HL-60 (cell line): ENCODE results near the gene ZSCAN12.
A peak's percentile ranks its signal among the peaks of the same experiment; 100 is the strongest.
"Not testable (repeated sequence)": the region's sequence is repeated elsewhere in the genome, so short reads cannot be mapped to it uniquely, and the experiment has no call there.

Experiments
- DNase-seq, 2 experiments: peaks; one replicate each; pipeline ENCODE4 v3.0.0-alpha.2; 2010 to 2020; ENCODE audit warnings: low read depth in 1 of 2, low spot score in 1 of 2
- H3K27ac ChIP-seq: fragments of 250-450 bp; sonication (Bioruptor Pico); replicated peaks from 2 replicates; pipeline ENCODE4 v1.5.1; 2020; ENCODE audit warnings: mild to moderate bottlenecking, moderate library complexity
- H3K27me3 ChIP-seq: fragments of 250-450 bp; sonication (Bioruptor Pico); 2 replicates; pipeline ENCODE4 v1.5.1; 2021; ENCODE audit warnings: mild to moderate bottlenecking, moderate library complexity; ENCODE audit not compliant: insufficient read depth, poor library complexity, severe bottlenecking
- H3K4me3 ChIP-seq: replicated peaks from 2 replicates; pipeline ENCODE4 v1.5.1; 2011; ENCODE audit warnings: mild to moderate bottlenecking, control low read depth, low read length; ENCODE audit not compliant: insufficient read depth
- GABPA ChIP-seq: IDR thresholded peaks from 2 replicates; pipeline ENCODE4 v1.6.1; 2012; ENCODE audit warnings: low read depth
- POLR2AphosphoS5 ChIP-seq: IDR thresholded peaks from 2 replicates; pipeline ENCODE4 v1.6.1; 2012; ENCODE audit warnings: low read depth
- SPI1 ChIP-seq: IDR thresholded peaks from 2 replicates; pipeline ENCODE4 v1.6.1; 2012; ENCODE audit warnings: low read depth, mild to moderate bottlenecking, borderline replicate concordance
- long read RNA-seq: library from polyadenylated mRNA; unstranded; transcript quantifications from one replicate; pipeline ENCODE4 v2.0.0, GENCODE V29; 2020
- TF ChIP-seq, protein P1 (sequence below): IDR thresholded peaks from one replicate; pipeline ENCODE4 v1.5.1; 2011; ENCODE audit warnings: low read length, control low read depth, inconsistent platforms; ENCODE audit not compliant: insufficient read depth
- TF ChIP-seq, protein P2 (sequence below): IDR thresholded peaks from 2 replicates; pipeline ENCODE4 v1.6.1; 2012; ENCODE audit warnings: low read depth; ENCODE audit not compliant: insufficient replicate concordance

The ZSCAN12 gene
- long read RNA-seq, partial matches to known transcripts, result 7 of 11 reads
- long read RNA-seq, other reads (novel, unspliced or antisense), result 3 of 11 reads

DNA sequence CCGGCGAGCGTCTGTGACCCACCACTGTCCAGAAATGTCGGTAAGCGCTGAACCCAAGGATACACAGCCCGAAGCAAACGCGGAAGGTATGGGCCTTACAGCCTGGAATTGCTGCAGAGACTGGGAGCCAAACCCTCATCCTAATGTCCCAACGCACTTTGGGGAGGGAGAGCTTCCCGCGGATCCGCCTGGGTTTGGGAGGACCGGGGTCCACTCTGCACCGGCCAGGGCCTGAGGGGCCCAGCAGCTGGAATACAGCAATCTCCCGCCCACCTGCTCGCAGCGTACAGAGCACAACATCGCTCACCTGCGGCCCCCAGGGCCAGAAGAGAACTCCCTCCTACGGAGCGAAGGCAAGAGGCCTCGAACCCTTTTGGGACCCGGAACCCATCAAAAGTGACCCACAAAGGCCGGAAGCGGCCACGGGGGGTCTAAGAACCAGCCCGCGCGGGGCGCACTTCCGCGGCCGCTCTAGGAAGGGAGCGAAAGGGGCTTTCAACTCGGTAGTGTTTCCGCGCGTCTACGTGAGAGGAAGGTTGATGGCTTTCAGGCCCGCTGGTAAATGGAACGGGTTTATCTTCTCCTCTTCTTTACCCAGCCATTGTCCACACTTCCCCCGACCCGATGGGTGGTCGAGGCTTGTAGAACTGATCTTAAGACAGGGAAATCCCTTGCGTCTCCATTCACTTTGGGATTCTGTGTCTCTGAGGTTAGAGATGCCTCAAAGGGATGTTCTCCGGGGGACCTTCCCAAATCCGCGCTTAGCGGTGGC, at the start of gene ZSCAN12:
ZSCAN12 (minus strand) TSS at position 398 of the 772 bp plus-strand sequence. CDS start 1,342 bp downstream, outside the sequence.
- peak; percentile 69 to 77 for DNase-seq
- peak within 1 kb of the TSS; percentile 70 for H3K4me3 ChIP-seq

DNA sequence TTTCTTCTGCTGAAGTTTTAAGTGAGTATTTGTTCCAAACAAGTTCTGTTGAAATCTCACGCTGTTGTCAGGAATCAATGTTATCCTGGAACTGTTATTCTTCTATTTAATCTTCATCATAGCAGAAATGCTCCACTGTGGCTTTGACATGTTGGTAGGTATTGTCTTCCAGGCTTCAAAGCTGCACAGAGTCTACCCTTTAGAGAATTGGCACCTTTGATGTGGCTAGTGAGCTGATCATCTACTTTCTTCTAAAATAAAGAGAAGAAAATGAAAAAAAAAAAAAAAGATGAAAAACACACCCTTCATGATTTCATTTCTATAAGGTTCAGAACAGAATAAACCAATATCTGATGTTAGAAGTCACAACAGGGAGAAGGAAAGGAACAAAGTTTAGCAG, 49.5 kb upstream of the ZSCAN12 start:
- DNase-seq, result no peak
- TF ChIP-seq GABPA, result no peak
- no peak for TF ChIP-seq SPI1
- Histone ChIP-seq H3K27me3 (no peaks in the 10 kb centered on the region), H3K27ac (no peak overlapping the region), H3K4me3 (no peak overlapping the region)

More for the DNA sequence above, at the start of gene ZSCAN12:
- H3K27me3 ChIP-seq, result no peaks in the 10 kb centered on the region
- TF ChIP-seq GABPA, result peak; percentile 97
- TF ChIP-seq, protein P1, sequence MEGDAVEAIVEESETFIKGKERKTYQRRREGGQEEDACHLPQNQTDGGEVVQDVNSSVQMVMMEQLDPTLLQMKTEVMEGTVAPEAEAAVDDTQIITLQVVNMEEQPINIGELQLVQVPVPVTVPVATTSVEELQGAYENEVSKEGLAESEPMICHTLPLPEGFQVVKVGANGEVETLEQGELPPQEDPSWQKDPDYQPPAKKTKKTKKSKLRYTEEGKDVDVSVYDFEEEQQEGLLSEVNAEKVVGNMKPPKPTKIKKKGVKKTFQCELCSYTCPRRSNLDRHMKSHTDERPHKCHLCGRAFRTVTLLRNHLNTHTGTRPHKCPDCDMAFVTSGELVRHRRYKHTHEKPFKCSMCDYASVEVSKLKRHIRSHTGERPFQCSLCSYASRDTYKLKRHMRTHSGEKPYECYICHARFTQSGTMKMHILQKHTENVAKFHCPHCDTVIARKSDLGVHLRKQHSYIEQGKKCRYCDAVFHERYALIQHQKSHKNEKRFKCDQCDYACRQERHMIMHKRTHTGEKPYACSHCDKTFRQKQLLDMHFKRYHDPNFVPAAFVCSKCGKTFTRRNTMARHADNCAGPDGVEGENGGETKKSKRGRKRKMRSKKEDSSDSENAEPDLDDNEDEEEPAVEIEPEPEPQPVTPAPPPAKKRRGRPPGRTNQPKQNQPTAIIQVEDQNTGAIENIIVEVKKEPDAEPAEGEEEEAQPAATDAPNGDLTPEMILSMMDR, result peak; percentile 29
- TF ChIP-seq, protein P2, sequence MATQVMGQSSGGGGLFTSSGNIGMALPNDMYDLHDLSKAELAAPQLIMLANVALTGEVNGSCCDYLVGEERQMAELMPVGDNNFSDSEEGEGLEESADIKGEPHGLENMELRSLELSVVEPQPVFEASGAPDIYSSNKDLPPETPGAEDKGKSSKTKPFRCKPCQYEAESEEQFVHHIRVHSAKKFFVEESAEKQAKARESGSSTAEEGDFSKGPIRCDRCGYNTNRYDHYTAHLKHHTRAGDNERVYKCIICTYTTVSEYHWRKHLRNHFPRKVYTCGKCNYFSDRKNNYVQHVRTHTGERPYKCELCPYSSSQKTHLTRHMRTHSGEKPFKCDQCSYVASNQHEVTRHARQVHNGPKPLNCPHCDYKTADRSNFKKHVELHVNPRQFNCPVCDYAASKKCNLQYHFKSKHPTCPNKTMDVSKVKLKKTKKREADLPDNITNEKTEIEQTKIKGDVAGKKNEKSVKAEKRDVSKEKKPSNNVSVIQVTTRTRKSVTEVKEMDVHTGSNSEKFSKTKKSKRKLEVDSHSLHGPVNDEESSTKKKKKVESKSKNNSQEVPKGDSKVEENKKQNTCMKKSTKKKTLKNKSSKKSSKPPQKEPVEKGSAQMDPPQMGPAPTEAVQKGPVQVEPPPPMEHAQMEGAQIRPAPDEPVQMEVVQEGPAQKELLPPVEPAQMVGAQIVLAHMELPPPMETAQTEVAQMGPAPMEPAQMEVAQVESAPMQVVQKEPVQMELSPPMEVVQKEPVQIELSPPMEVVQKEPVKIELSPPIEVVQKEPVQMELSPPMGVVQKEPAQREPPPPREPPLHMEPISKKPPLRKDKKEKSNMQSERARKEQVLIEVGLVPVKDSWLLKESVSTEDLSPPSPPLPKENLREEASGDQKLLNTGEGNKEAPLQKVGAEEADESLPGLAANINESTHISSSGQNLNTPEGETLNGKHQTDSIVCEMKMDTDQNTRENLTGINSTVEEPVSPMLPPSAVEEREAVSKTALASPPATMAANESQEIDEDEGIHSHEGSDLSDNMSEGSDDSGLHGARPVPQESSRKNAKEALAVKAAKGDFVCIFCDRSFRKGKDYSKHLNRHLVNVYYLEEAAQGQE, result peak; percentile 52
- TF ChIP-seq POLR2AphosphoS5, result peak; percentile 64; the same call in 1 of the 2 replicates
- TF ChIP-seq SPI1, result peak; percentile 15; the same call in 1 of the 2 replicates
- H3K27ac ChIP-seq, result peak within 1 kb of the TSS; percentile 74

DNA sequence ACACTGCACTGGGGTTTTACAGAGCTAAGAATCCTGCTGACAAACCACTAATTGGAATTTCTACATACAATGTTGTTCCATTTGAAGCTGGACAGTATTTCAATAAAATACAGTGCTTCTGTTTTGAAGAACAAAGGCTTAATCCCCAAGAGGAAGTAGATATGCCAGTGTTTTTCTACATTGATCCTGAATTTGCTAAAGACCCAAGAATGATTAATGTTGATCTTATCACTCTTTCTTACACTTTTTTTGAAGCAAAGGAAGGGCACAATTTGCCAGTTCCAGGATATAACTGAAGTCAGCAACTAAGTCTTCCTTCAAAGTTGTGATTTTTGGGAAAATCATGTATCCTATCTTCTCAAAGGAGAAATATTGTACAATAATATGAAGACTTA, 48.0 kb upstream of the ZSCAN12 start:
- DNase-seq, H3K4me3 ChIP-seq, H3K27me3 ChIP-seq, H3K27ac ChIP-seq: not testable (repeated sequence)

DNA sequence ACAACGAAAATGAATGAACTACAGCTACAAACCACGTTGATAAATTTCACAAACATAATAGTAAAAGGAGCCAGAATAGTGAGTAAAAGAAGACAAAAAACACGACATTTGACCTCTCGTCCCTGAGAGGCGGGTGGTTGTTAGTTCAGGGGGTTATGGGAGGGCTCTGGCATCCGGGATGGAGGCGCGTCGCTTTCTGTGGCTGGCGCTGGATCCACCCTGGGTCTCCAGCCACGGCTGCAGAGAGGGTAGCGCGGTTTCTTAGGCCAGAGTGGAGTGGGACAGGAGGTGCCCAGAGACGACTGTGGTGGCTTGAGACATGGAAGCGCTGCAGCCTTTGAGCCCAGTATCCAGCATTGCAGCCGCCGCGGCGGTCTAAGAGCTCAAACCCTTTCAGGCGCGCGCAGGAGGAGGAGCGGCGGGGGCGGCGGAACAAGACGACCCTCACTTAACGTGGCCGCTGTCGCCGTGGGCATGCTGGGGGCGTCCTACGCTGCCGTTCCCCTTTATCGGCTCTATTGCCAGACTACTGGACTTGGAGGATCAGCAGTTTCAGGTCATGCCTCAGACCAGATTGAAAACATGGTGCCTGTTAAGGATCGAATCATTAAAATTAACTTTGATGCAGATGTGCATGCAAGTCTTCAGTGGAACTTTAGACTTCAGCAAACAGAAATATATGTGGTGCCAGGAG, 47.4 kb upstream of the ZSCAN12 start:
- no peak for TF ChIP-seq POLR2AphosphoS5
- Histone ChIP-seq H3K27me3 (no peaks in the 10 kb centered on the region), H3K27ac (no peak overlapping the region), H3K4me3 (no peak overlapping the region)
- no peak for DNase-seq

DNA sequence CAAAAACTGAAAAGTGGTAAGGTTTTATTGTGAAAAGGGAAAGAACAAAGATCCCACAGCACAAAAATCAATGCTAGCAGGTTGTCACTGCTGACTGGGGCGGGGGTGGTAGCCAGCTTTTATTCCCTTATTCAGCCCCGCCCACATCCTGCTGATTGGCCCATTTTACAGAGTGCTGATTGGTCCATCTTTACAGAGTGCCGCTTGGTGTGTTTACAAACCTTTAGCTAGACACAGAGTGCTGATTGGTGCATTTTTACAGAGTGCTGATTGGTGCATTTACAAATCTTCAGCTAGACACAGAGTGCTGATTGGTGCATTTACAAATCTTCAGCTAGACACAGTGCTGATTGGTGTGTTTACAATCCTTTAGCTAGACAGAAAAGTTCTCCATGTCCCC, 45.2 kb upstream of the ZSCAN12 start:
- not testable (repeated sequence) for DNase-seq, H3K4me3 ChIP-seq, H3K27me3 ChIP-seq, H3K27ac ChIP-seq

DNA sequence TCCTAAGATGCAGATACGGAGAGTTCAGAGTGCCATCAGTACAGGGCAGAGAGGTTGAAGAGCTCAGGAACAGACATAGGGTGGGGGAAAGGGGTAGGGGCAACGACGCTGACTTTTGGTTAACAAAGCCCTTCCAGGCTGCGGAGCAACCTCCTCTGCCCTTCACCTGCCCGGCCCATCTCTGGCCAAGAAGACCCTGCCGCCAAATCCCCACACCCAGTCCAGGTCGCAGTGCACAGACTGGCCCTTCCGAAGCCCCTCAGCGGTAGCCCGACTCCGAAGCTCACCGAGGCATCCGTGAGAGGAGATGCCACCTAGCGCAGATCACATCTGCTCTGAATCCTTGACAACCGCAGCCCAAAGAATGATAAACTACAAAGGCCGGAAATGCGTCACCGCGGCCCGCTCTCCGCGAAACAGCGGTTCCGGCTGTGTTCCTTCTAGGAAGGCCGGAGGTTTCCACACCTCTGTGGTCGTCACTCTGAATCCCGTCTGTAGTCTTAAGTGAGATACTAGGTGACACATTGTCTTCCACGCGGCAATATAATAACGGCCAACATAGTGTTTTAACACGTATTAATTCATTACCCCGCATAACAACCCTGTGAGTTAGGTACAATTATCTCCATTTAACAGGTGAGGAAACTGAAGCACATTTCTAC, 43.7 kb upstream of the ZSCAN12 start, which contains the start of gene ZSCAN23:
ZSCAN23 (minus strand) TSS at position 380 of the 662 bp plus-strand sequence. CDS start 7,225 bp downstream, outside the sequence.
- TF ChIP-seq, protein P2, result peak; percentile 53
- peak; percentile 94 for TF ChIP-seq GABPA
- TF ChIP-seq, protein P1, result no peak
- peak; percentile 58 for TF ChIP-seq POLR2AphosphoS5
- H3K4me3 ChIP-seq, result peak within 1 kb of the TSS; percentile 75
- H3K27me3 ChIP-seq, result no peaks in the 10 kb centered on the region
- H3K27ac ChIP-seq, result peak within 1 kb of the TSS; percentile 56
- peak; percentile 59 to 86 for DNase-seq
